HFFc6 (cell line): ENCODE results near the gene GAB3. TPM values are rescaled to one million over a fixed set of nuclear protein-coding genes. Genes with fewer than 3 reads are reported as not detected.

ENCODE experiments used
- DNase-seq: peaks from one replicate; pipeline ENCODE4 v3.0.0-alpha.2; 2018
- H3K27ac Mint-ChIP-seq: 2 replicates; pipeline ENCODE4 v1.8.0; 2020; ENCODE audit warnings: mild to moderate bottlenecking, mixed read lengths
- H3K27me3 Mint-ChIP-seq: 2 replicates; pipeline ENCODE4 v1.8.0; 2021; ENCODE audit warnings: mild to moderate bottlenecking, moderate library complexity, mixed read lengths; ENCODE audit not compliant: insufficient read depth
- H3K36me3 Mint-ChIP-seq: 2 replicates; pipeline ENCODE4 v1.8.0; 2021; ENCODE audit warnings: low read depth, mixed read lengths
- H3K4me1 Mint-ChIP-seq: 2 replicates; pipeline ENCODE4 v1.8.0; 2020; ENCODE audit warnings: low read depth, mixed read lengths
- H3K4me3 Mint-ChIP-seq: 2 replicates; pipeline ENCODE4 v1.8.0; 2020; ENCODE audit warnings: mild to moderate bottlenecking, moderate library complexity, mixed read lengths
- H3K9me3 Mint-ChIP-seq: 2 replicates; pipeline ENCODE4 v1.8.0; 2020; ENCODE audit warnings: mild to moderate bottlenecking, mixed read lengths
- CTCF ChIP-seq: fragments of 200-600 bp; sonication (generic); IDR thresholded peaks from 2 replicates; pipeline ENCODE4 v1.5.0; 2021; ENCODE audit warnings: antibody characterized with exemption, mild to moderate bottlenecking
- total RNA-seq, 6 experiments: library from RNA; stranded (reverse); fragmentation: NEBNext Ultra II Directional; extraction: Animal tissue kit (Norgen Biotek cat#: 25700); gene quantifications; 2 replicates in 1 of 6; 3 replicates in 5 of 6; pipeline ENCODE4 v1.2.3, GENCODE V29; 2021

The GAB3 gene
- total RNA-seq, 6 experiments from 2014 or later: 0.05 to 0.50 (median 0.16) TPM

GRCh38 chrX:154761977-154762536, 11.2 kb upstream of the GAB3 start:
- H3K4me1 Mint-ChIP-seq: peaks cover 11% of the 10 kb centered on the region; the same call in 1 of the 2 replicates
- TF ChIP-seq CTCF: no peak
- H3K9me3 Mint-ChIP-seq: no peaks in the 10 kb centered on the region
- peak overlapping the region; percentile 61 for H3K27ac Mint-ChIP-seq
- H3K27me3 Mint-ChIP-seq: no peaks in the 10 kb centered on the region; the same call in 1 of the 2 replicates
- H3K36me3 Mint-ChIP-seq: peaks cover 6% of the 10 kb centered on the region; the same call in 1 of the 2 replicates
- DNase-seq: no peak
- H3K4me3 Mint-ChIP-seq: peak overlapping the region; percentile 89

GRCh38 chrX:154758696-154759095, 7.8 kb upstream of the GAB3 start:
- no peak for TF ChIP-seq CTCF
- no peak overlapping the region for H3K4me3 Mint-ChIP-seq
- no peak for DNase-seq
- H3K4me1 Mint-ChIP-seq: peaks cover 6% of the 10 kb centered on the region; the same call in 1 of the 2 replicates
- peaks cover 5% of the 10 kb centered on the region for H3K27me3 Mint-ChIP-seq
- H3K36me3 Mint-ChIP-seq: no peaks in the 10 kb centered on the region
- no peak overlapping the region for H3K27ac Mint-ChIP-seq
- H3K9me3 Mint-ChIP-seq: no peaks in the 10 kb centered on the region

- no peak for TF ChIP-seq CTCF
- peak overlapping the region; percentile 13; the same call in 1 of the 2 replicates for H3K4me3 Mint-ChIP-seq
- DNase-seq: no peak
- no peak overlapping the region for H3K27ac Mint-ChIP-seq
- H3K36me3 Mint-ChIP-seq: no peaks in the 10 kb centered on the region
- no peaks in the 10 kb centered on the region for H3K4me1 Mint-ChIP-seq
- no peaks in the 10 kb centered on the region for H3K9me3 Mint-ChIP-seq
- H3K27me3 Mint-ChIP-seq: peaks cover 27% of the 10 kb centered on the region
These were observed 893 bp upstream of the GAB3 start for GRCh38 chrX:154751669-154752271.

- H3K9me3 Mint-ChIP-seq: no peaks in the 10 kb centered on the region
- H3K4me3 Mint-ChIP-seq: peak overlapping the region; percentile 13; the same call in 1 of the 2 replicates
- H3K4me1 Mint-ChIP-seq: no peaks in the 10 kb centered on the region
- peaks cover 27% of the 10 kb centered on the region for H3K27me3 Mint-ChIP-seq
- H3K27ac Mint-ChIP-seq: no peak overlapping the region
- no peaks in the 10 kb centered on the region for H3K36me3 Mint-ChIP-seq
- no peak for TF ChIP-seq CTCF
- no peak for DNase-seq
These were observed 359 bp upstream of the GAB3 start for GRCh38 chrX:154751203-154751668.

GRCh38 chrX:154749856-154750255, 1.0 kb downstream of the GAB3 start:
- no peak for DNase-seq
- Mint-ChIP-seq H3K4me1 (no peaks in the 10 kb centered on the region), H3K27me3 (peaks cover 22% of the 10 kb centered on the region), H3K4me3 (peak overlapping the region; percentile 28; the same call in 1 of the 2 replicates), H3K36me3 (no peaks in the 10 kb centered on the region), H3K9me3 (no peaks in the 10 kb centered on the region), H3K27ac (no peak overlapping the region)
- no peak for TF ChIP-seq CTCF
